HepG2 (cell line): ENCODE data around the gene AGBL2. TPM values are rescaled to one million over a fixed set of nuclear protein-coding genes. Genes with fewer than 3 reads are reported as not detected.

Experiments
- ARNTL ChIP-seq: sonication (generic); formaldehyde crosslinking; IDR thresholded peaks from 2 replicates; pipeline ENCODE4 v1.4.0; 2020; ENCODE audit warnings: mild to moderate bottlenecking, missing genetic modification reagents
- BCL3 ChIP-seq: sonication (generic); formaldehyde crosslinking; IDR thresholded peaks from 2 replicates; pipeline ENCODE4 v1.5.1; 2020; ENCODE audit warnings: mild to moderate bottlenecking, missing genetic modification reagents, moderate library complexity
- IRF2 ChIP-seq: IDR thresholded peaks from 2 replicates; pipeline ENCODE4 v1.6.1; 2018; ENCODE audit warnings: missing genetic modification reagents, missing compliant biosample characterization
- MAX ChIP-seq: IDR thresholded peaks from 2 replicates; pipeline ENCODE4 v1.6.1; 2012; ENCODE audit warnings: inconsistent platforms
- NCOA2 ChIP-seq: sonication (generic); formaldehyde crosslinking; IDR thresholded peaks from 2 replicates; pipeline ENCODE4 v1.8.0; 2022; ENCODE audit warnings: inconsistent platforms
- NR3C1 ChIP-seq: sonication (generic); formaldehyde crosslinking; IDR thresholded peaks from 2 replicates; pipeline ENCODE4 v1.4.0; 2020; ENCODE audit warnings: missing genetic modification reagents
- PAWR ChIP-seq: sonication (generic); formaldehyde crosslinking; IDR thresholded peaks from 2 replicates; pipeline ENCODE4 v1.4.0; 2020; ENCODE audit warnings: missing genetic modification reagents, mild to moderate bottlenecking, borderline replicate concordance
- POLR2A ChIP-seq, 2 experiments: IDR thresholded peaks; 2 replicates each; pipeline ENCODE4 v1.6.1; 2011; ENCODE audit warnings: low read depth in 2 of 2, low read length in 2 of 2, mild to moderate bottlenecking in 1 of 2, moderate library complexity in 1 of 2; ENCODE audit not compliant: insufficient read depth in 1 of 2
- POLR2G ChIP-seq: fragments of 200-400 bp; formaldehyde crosslinking; IDR thresholded peaks from 2 replicates; pipeline ENCODE4 v1.6.1; 2018; ENCODE audit warnings: mild to moderate bottlenecking, low read depth, low read length, moderate library complexity
- PRMT3 ChIP-seq: sonication (generic); formaldehyde crosslinking; IDR thresholded peaks from 2 replicates; pipeline ENCODE4 v1.8.1; 2022; ENCODE audit warnings: low read depth, mild to moderate bottlenecking, moderate library complexity, missing genetic modification reagents, borderline replicate concordance
- RFX1 ChIP-seq: fragments of 450-650 bp; IDR thresholded peaks from 2 replicates; pipeline ENCODE4 v1.6.1; 2017
- TBP ChIP-seq: sonication (generic); formaldehyde crosslinking; IDR thresholded peaks from 2 replicates; pipeline ENCODE4 v1.5.0; 2020; ENCODE audit warnings: missing genetic modification reagents
- XRCC5 ChIP-seq: fragments of 200-400 bp; formaldehyde crosslinking; optimal IDR thresholded peaks from 2 replicates; pipeline ENCODE3; 2017; ENCODE audit warnings: mild to moderate bottlenecking, low read length
- ZNF280D ChIP-seq: sonication (generic); formaldehyde crosslinking; IDR thresholded peaks from 2 replicates; pipeline ENCODE4 v1.5.1; 2020; ENCODE audit warnings: mild to moderate bottlenecking, missing genetic modification reagents
- ZNF446 ChIP-seq: sonication (generic); formaldehyde crosslinking; IDR thresholded peaks from 2 replicates; pipeline ENCODE4 v1.5.0; 2020; ENCODE audit warnings: mild to moderate bottlenecking, missing genetic modification reagents
- polyA plus RNA-seq, 8 experiments: library from polyadenylated mRNA; depleted of rRNA in 3 of 8; stranded (reverse) in 7 of 8; unstranded in 1 of 8; fragments of >200 nt; fragmentation: Illumina TruSeq in 4 of 8; extraction: Trizol in 4 of 8; gene quantifications; 2 replicates each; pipeline versions ENCODE4 v1.2.1 to v1.2.3, GENCODE V29; 2011 to 2016; ENCODE audit warnings: low read depth in 4 of 8, missing spikeins in 1 of 8, mixed read lengths in 1 of 8; ENCODE audit not compliant: insufficient read depth in 1 of 8
- total RNA-seq, 5 experiments: library from RNA; depleted of rRNA; stranded (reverse); fragments of >200 nt; fragmentation: Illumina TruSeq; extraction: Trizol; gene quantifications; 2 replicates each; pipeline ENCODE4 v1.2.3, GENCODE V29; 2016; ENCODE audit warnings: low read depth in 1 of 5
- TF ChIP-seq, protein P1 (sequence below): sonication (generic); formaldehyde crosslinking; IDR thresholded peaks from 2 replicates; pipeline ENCODE4 v1.4.0; 2020; ENCODE audit warnings: missing genetic modification reagents
- TF ChIP-seq, protein P2 (sequence below): sonication (generic); formaldehyde crosslinking; IDR thresholded peaks from 2 replicates; pipeline ENCODE4 v1.4.0; 2020; ENCODE audit warnings: missing genetic modification reagents, mild to moderate bottlenecking, borderline replicate concordance
- TF ChIP-seq, protein P3 (sequence below): sonication (generic); formaldehyde crosslinking; IDR thresholded peaks from 2 replicates; pipeline ENCODE4 v1.4.0; 2020; ENCODE audit warnings: missing genetic modification reagents, borderline replicate concordance

The AGBL2 gene
- total and polyA plus RNA-seq, 2 of the 13 experiments (the other 11 are each of a cell fraction or from before 2014, with no cell fraction given) = 1.6 to 5.7 TPM

DNA sequence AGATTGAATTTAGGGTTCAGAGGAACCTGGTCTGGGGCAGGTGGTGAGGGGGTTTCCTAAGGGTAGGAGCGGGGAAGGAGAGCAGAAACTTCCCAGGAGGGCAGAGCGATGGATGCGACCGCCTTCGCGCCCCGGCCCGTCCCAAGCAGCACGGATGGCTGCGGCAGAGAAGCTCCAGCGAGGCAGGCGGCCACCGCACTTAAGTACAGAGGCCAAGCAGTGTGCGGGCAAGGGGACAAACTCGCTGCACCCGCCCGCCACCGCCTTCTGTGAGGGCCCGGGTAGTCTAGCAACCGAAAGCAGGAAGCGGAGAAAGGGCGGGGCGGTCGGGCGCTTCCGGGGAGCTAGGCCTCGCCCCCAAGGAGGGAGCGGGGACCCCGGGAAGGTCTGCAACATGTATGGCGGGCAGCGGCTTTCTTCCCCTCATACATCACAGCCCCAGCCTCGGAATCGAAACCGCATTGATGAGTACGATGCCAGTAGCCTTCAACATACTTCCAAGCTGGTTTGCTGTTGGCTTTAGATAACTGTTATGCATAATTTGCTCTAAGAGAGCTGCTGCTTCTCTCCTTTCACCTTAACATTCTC lies at the start of gene AGBL2 (continued):
- TF ChIP-seq PAWR (CRISPR knock-in tag) (no peak), IRF2 (CRISPR knock-in tag) (peak; percentile 80; the same call in 1 of the 2 replicates), NR3C1 (CRISPR knock-in tag) (no peak), XRCC5 (peak; percentile 55), TBP (CRISPR knock-in tag) (no peak), POLR2G (peak; percentile 86), PRMT3 (CRISPR knock-in tag) (no peak), ZNF280D (CRISPR knock-in tag) (0 out of 2 replicates have a peak, but pooled peaks have one; percentile 36), POLR2A (IDR thresholded peaks at IDR 0.05; ENCODE audit: insufficient read depth in 1 of 2, low read depth in 2 of 2, low read length in 2 of 2) (peak; percentile 35 to 96; a peak in 3 of 4 replicates), BCL3 (CRISPR knock-in tag) (0 out of 2 replicates have a peak, but pooled peaks have one; percentile 12), MAX (peak; percentile 72), ZNF446 (CRISPR knock-in tag) (peak; percentile 46; the same call in 1 of the 2 replicates), RFX1 (peak; percentile 45; the same call in 1 of the 2 replicates), NCOA2 (CRISPR knock-in tag) (no peak), ARNTL (CRISPR knock-in tag) (0 out of 2 replicates have a peak, but pooled peaks have one; percentile 20)
- TF ChIP-seq, protein P1, sequence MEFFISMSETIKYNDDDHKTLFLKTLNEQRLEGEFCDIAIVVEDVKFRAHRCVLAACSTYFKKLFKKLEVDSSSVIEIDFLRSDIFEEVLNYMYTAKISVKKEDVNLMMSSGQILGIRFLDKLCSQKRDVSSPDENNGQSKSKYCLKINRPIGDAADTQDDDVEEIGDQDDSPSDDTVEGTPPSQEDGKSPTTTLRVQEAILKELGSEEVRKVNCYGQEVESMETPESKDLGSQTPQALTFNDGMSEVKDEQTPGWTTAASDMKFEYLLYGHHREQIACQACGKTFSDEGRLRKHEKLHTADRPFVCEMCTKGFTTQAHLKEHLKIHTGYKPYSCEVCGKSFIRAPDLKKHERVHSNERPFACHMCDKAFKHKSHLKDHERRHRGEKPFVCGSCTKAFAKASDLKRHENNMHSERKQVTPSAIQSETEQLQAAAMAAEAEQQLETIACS = no peak
- TF ChIP-seq, protein P2, sequence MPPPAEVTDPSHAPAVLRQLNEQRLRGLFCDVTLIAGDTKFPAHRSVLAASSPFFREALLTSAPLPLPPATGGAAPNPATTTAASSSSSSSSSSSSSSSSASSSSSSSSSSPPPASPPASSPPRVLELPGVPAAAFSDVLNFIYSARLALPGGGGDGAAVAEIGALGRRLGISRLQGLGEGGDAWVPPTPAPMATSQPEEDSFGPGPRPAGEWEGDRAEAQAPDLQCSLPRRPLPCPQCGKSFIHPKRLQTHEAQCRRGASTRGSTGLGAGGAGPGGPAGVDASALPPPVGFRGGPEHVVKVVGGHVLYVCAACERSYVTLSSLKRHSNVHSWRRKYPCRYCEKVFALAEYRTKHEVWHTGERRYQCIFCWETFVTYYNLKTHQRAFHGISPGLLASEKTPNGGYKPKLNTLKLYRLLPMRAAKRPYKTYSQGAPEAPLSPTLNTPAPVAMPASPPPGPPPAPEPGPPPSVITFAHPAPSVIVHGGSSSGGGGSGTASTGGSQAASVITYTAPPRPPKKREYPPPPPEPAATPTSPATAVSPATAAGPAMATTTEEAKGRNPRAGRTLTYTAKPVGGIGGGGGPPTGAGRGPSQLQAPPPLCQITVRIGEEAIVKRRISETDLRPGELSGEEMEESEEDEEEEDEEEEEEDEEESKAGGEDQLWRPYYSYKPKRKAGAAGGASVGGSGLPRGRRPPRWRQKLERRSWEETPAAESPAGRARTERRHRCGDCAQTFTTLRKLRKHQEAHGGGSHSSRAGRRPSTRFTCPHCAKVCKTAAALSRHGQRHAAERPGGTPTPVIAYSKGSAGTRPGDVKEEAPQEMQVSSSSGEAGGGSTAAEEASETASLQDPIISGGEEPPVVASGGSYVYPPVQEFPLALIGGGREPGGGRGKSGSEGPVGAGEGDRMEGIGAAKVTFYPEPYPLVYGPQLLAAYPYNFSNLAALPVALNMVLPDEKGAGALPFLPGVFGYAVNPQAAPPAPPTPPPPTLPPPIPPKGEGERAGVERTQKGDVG (CRISPR knock-in tag) = 0 out of 2 replicates have a peak, but pooled peaks have one; percentile 34
- TF ChIP-seq, protein P3, sequence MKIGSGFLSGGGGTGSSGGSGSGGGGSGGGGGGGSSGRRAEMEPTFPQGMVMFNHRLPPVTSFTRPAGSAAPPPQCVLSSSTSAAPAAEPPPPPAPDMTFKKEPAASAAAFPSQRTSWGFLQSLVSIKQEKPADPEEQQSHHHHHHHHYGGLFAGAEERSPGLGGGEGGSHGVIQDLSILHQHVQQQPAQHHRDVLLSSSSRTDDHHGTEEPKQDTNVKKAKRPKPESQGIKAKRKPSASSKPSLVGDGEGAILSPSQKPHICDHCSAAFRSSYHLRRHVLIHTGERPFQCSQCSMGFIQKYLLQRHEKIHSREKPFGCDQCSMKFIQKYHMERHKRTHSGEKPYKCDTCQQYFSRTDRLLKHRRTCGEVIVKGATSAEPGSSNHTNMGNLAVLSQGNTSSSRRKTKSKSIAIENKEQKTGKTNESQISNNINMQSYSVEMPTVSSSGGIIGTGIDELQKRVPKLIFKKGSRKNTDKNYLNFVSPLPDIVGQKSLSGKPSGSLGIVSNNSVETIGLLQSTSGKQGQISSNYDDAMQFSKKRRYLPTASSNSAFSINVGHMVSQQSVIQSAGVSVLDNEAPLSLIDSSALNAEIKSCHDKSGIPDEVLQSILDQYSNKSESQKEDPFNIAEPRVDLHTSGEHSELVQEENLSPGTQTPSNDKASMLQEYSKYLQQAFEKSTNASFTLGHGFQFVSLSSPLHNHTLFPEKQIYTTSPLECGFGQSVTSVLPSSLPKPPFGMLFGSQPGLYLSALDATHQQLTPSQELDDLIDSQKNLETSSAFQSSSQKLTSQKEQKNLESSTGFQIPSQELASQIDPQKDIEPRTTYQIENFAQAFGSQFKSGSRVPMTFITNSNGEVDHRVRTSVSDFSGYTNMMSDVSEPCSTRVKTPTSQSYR (CRISPR knock-in tag) = no peak
